Right lobe of liver (tissue), 6 donors: ENCODE results near the gene GATD1. TPM values are rescaled to one million over a fixed set of nuclear protein-coding genes. Genes with fewer than 3 reads are reported as not detected.
A peak's percentile ranks its signal among the peaks of the same experiment; 100 is the strongest.

Experiments used
- ATAC-seq, 4 donors: fragments of 200-7000 bp; cut with Tn5 transposase; one replicate each; pipeline ENCODE4 v1.9.1; 2020; ENCODE audit warnings: mild to moderate bottlenecking in 4 of 4, moderate library complexity in 4 of 4
- DNase-seq, 3 donors: peaks; one replicate each; pipeline ENCODE4 v3.0.0-alpha.2; 2020
- H3K27ac ChIP-seq, 3 donors: fragments of 200-600 bp; one replicate each; pipeline ENCODE4 v1.8.0; 2022
- H3K27me3 ChIP-seq, 2 donors: fragments of 200-600 bp; one replicate each; pipeline ENCODE4 v1.8.0; 2022
- H3K36me3 ChIP-seq, 4 donors: fragments of 200-600 bp; sonication (generic) in 1 of 4; one replicate each; pipeline versions ENCODE4 v1.5.1 to v1.8.0; 2017 to 2022; ENCODE audit warnings: control low read depth in 1 of 4
- H3K4me1 ChIP-seq, 4 donors: fragments of 200-600 bp; sonication (generic) in 1 of 4; one replicate each; pipeline versions ENCODE4 v1.5.1 to v1.8.0; 2017 to 2022; ENCODE audit warnings: control low read depth in 1 of 4
- H3K4me3 ChIP-seq, 3 donors: fragments of 200-600 bp; one replicate each; pipeline ENCODE4 v1.8.0; 2022
- H3K9me3 ChIP-seq, 4 donors: fragments of 200-600 bp; sonication (generic) in 1 of 4; one replicate each; pipeline versions ENCODE4 v1.5.1 to v1.8.0; 2017 to 2022; ENCODE audit warnings: control low read depth in 1 of 4
- CTCF ChIP-seq, 4 donors: fragments of 200-600 bp in 3 of 4; fragments of 450-650 bp in 1 of 4; IDR thresholded peaks; one replicate each; pipeline versions ENCODE4 v1.5.1 to v1.8.0; 2016 to 2022; ENCODE audit warnings: antibody characterized with exemption in 4 of 4, mild to moderate bottlenecking in 2 of 4
- POLR2A ChIP-seq: fragments of 450-650 bp; IDR thresholded peaks from one replicate; pipeline ENCODE4 v1.6.1; 2017; ENCODE audit warnings: antibody characterized with exemption, mild to moderate bottlenecking
- WGBS: methylation state at CpG from one replicate; pipeline ENCODE4 v1.1.6; 2018; ENCODE audit warnings: low coverage, low lambda C conversion rate; ENCODE audit not compliant: insufficient coverage; ENCODE audit errors: missing lambda C conversion rate; 5-methylcytosine and 5-hydroxymethylcytosine counted together
- intact Hi-C, 2 donors: fragments of 100-400 bp; cut with DNase I; formaldehyde crosslinking; loops; one replicate each; pipeline versions ENCODE4 v1.11.2 to v1.14.1; 2022
- total RNA-seq, 6 experiments: library from RNA; depleted of rRNA in 2 of 6; stranded (reverse); fragments of >200 nt in 2 of 6; fragmentation: NEBNext Ultra II Directional in 3 of 6; extraction: Animal tissue kit (Norgen Biotek cat#: 25700) in 3 of 6; gene quantifications; one replicate each; pipeline versions ENCODE4 v1.1.0 to v1.2.4, GENCODE V29; 2016 to 2023
- donor health status: DM: no; HTN: yes; CAD: no.
- donor health status: DM: no; HTN: no; CAD: no.
- donor health status: DM: no; HTN: no; CAD: no.
- donor health status: DM: no; HTN: yes; CAD: no.
- donor health status: DM: no; HTN: yes; CAD: no.

GATD1 gene
- total RNA-seq, 6 experiments from 2014 or later = 15.8 to 31.9 (median 27.7) TPM

DNA sequence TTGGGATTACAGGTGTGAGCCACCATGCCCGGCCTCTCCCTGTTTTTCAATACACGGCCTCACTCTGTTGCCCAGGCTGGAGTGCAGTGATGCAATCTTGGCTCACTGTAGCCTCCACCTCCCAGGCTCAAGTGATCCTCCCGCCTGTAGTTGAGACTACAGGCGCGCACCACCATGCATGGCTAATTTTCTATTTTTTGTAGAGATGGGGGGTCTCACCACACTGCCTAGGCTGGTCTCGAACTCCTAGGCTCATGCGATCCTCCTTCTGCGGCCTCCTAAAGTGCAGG is 11.5 kb downstream of the GATD1 start:
- ATAC-seq = no peak
- H3K27ac ChIP-seq = no peak overlapping the region
- no peak overlapping the region for H3K4me3 ChIP-seq
- no peaks in the 10 kb centered on the region for H3K4me1 ChIP-seq
- H3K9me3 ChIP-seq = no peaks in the 10 kb centered on the region
- no peaks in the 10 kb centered on the region for H3K27me3 ChIP-seq
- TF ChIP-seq CTCF (IDR thresholded peaks at IDR 0.05) (no peak), POLR2A (no peak)
- 100% methylated on average over 3 of the region's 8 CpGs for WGBS
- intact Hi-C loops = no loop called here
- H3K36me3 ChIP-seq = peaks cover 0 to 60% (median 13%) of the 10 kb centered on the region in 4 donors
- DNase-seq = no peak

GRCh38 chr11:765025-765801 is 12.1 kb downstream of the GATD1 start:
- H3K27me3 ChIP-seq = no peaks in the 10 kb centered on the region
- peak in 2 of 3 donors; percentile 56 to 63 for DNase-seq
- peaks cover 0 to 64% (median 13%) of the 10 kb centered on the region in 4 donors for H3K36me3 ChIP-seq
- no peak overlapping the region for H3K27ac ChIP-seq
- peak; percentile 68 to 80 (median 72) for ATAC-seq
- WGBS = 69% methylated on average over 8 of the region's 19 CpGs
- no peak for TF ChIP-seq POLR2A
- TF ChIP-seq CTCF (IDR thresholded peaks at IDR 0.05) = peak; percentile 51 to 59 (median 55)
- no peaks in the 10 kb centered on the region for H3K9me3 ChIP-seq
- intact Hi-C loops = no loop called here
- H3K4me1 ChIP-seq = no peaks in the 10 kb centered on the region
- no peak overlapping the region for H3K4me3 ChIP-seq

GRCh38 chr11:764322-765024 is 12.8 kb downstream of the GATD1 start:
- H3K4me1 ChIP-seq = no peaks in the 10 kb centered on the region
- TF ChIP-seq CTCF (IDR thresholded peaks at IDR 0.05) = no peak
- TF ChIP-seq POLR2A = no peak
- H3K36me3 ChIP-seq = peaks cover 0 to 68% (median 17%) of the 10 kb centered on the region in 4 donors
- no peak overlapping the region for H3K27ac ChIP-seq
- no peaks in the 10 kb centered on the region for H3K9me3 ChIP-seq
- ATAC-seq (peak in 2 of 4 donors; percentile 2 to 17), DNase-seq (no peak)
- 83% methylated on average over 6 of the region's 18 CpGs for WGBS
- no peaks in the 10 kb centered on the region for H3K27me3 ChIP-seq
- H3K4me3 ChIP-seq = no peak overlapping the region
- intact Hi-C loops = no loop called here

- ATAC-seq = peak in 2 of 4 donors; percentile 2 to 18
- no peak for TF ChIP-seq CTCF (IDR thresholded peaks at IDR 0.05)
- TF ChIP-seq POLR2A = no peak
- peak in 1 of 3 donors; percentile 47 for DNase-seq
- Histone ChIP-seq H3K4me1 (no peaks in the 10 kb centered on the region), H3K4me3 (no peak overlapping the region), H3K27ac (no peak overlapping the region), H3K36me3 (peaks cover 0 to 75% (median 22%) of the 10 kb centered on the region in 4 donors), H3K9me3 (no peaks in the 10 kb centered on the region), H3K27me3 (no peaks in the 10 kb centered on the region)
- 91% methylated on average over 8 of the region's 22 CpGs for WGBS
- intact Hi-C loops = no loop called here
These were observed 13.6 kb downstream of the GATD1 start for GRCh38 chr11:763549-764321.
